Endothelial cell of umbilical vein (primary cell): ENCODE measurements around the gene EXOC3. TPM values are rescaled to one million over a fixed set of nuclear protein-coding genes. Genes with fewer than 3 reads are reported as not detected.
"Not testable (repeated sequence)": the region's sequence is repeated elsewhere in the genome, so short reads cannot be mapped to it uniquely, and the experiment has no call there.

Source experiments
- BruUV-seq: library from RNA; stranded (reverse); fragments of 400-500 nt; replicated peaks from 2 replicates; lab custom pipeline; 2021; lab: Mats Ljungman, UMichigan
- CTCF ChIA-PET: fragments of 300-600, 350-600 bp; sonication (Branson Sonifier 250); formaldehyde crosslinking; loops from one replicate; lab custom pipeline; 2021; ENCODE audit warnings: antibody characterized with exemption, inconsistent platforms; lab: Charles Lee
- POLR2A ChIA-PET: fragments of 300-600, 350-600 bp; sonication (Branson Sonifier 250); formaldehyde crosslinking; loops from one replicate; lab custom pipeline; 2021; ENCODE audit warnings: antibody characterized with exemption, inconsistent platforms; lab: Charles Lee
- DNase-seq: peaks from one replicate; pipeline ENCODE4 v3.0.0-alpha.2; 2011; ENCODE audit warnings: low read depth, low spot score
- FAIRE-seq: peaks from 2 replicates; lab custom pipeline; 2011; peaks lifted over from hg19 to GRCh38; lab: Jason Lieb, UNC
- H2AFZ ChIP-seq: 2 replicates; pipeline ENCODE4 v1.6.0; 2012; ENCODE audit warnings: low read depth, low read length, control low read depth, inconsistent platforms
- H3K27ac ChIP-seq: 2 replicates; pipeline ENCODE4 v1.5.1; 2011; ENCODE audit warnings: low read depth, mild to moderate bottlenecking, control low read depth, low read length, moderate library complexity; ENCODE audit not compliant: insufficient read depth
- H3K27me3 ChIP-seq, 2 experiments: 2 replicates each; pipeline versions ENCODE4 v1.6.0 to v1.6.1; 2011; ENCODE audit warnings: low read length in 2 of 2, mixed read lengths in 1 of 2; ENCODE audit not compliant: control insufficient read depth in 2 of 2, insufficient read depth in 2 of 2
- H3K36me3 ChIP-seq, 2 experiments: 2 replicates in 1 of 2; 3 replicates in 1 of 2; pipeline ENCODE4 v1.5.1; 2011; ENCODE audit warnings: low read length in 2 of 2, mild to moderate bottlenecking in 1 of 2, moderate library complexity in 1 of 2; ENCODE audit not compliant: control insufficient read depth in 2 of 2, insufficient read depth in 2 of 2; ENCODE audit errors: extremely low read depth in 1 of 2
- H3K4me1 ChIP-seq: 3 replicates; pipeline ENCODE4 v1.5.1; 2011; ENCODE audit warnings: mild to moderate bottlenecking, low read length; ENCODE audit not compliant: control insufficient read depth, insufficient read depth; ENCODE audit errors: extremely low read depth
- H3K4me2 ChIP-seq: 2 replicates; pipeline ENCODE4 v1.6.1; 2011; ENCODE audit warnings: low read length, control low read depth, mixed read lengths; ENCODE audit not compliant: insufficient read depth
- H3K4me3 ChIP-seq, 3 experiments: fragments of 200-600 bp in 1 of 3; sonication (generic), shearing (Covaris generic) in 1 of 3; replicated peaks in 1 of 3; 2 replicates each; pipeline ENCODE4 v1.5.1; 2011 to 2016; ENCODE audit warnings: control low read depth in 3 of 3, low read length in 3 of 3, mild to moderate bottlenecking in 2 of 3, inconsistent platforms in 1 of 3, low read depth in 1 of 3, moderate library complexity in 1 of 3; ENCODE audit not compliant: insufficient read depth in 1 of 3
- H3K79me2 ChIP-seq: 2 replicates; pipeline ENCODE4 v1.6.0; 2012; ENCODE audit warnings: low read length, inconsistent platforms; ENCODE audit not compliant: control insufficient read depth, insufficient read depth
- H3K9ac ChIP-seq: replicated peaks from 2 replicates; pipeline ENCODE3; 2011; ENCODE audit warnings: low read length, control low read depth; ENCODE audit not compliant: insufficient read depth; ENCODE audit errors: extremely low read depth
- H3K9me1 ChIP-seq: replicated peaks from 3 replicates; pipeline ENCODE4 v1.6.0; 2011; ENCODE audit warnings: mild to moderate bottlenecking, low read length; ENCODE audit not compliant: control insufficient read depth, insufficient read depth; ENCODE audit errors: extremely low read depth
- H3K9me3 ChIP-seq: replicated peaks from 2 replicates; pipeline ENCODE4 v1.5.1; 2012; ENCODE audit warnings: low read length, inconsistent platforms; ENCODE audit not compliant: control insufficient read depth, insufficient read depth
- H4K20me1 ChIP-seq: replicated peaks from 2 replicates; pipeline ENCODE3; 2011; ENCODE audit warnings: mild to moderate bottlenecking, low read length; ENCODE audit not compliant: control insufficient read depth, insufficient read depth; ENCODE audit errors: extremely low read depth
- EZH2 ChIP-seq: IDR thresholded peaks from 2 replicates; pipeline ENCODE4 v1.6.1; 2012; ENCODE audit warnings: borderline replicate concordance, low read depth, mild to moderate bottlenecking, moderate library complexity, low read length, inconsistent platforms; ENCODE audit not compliant: severe bottlenecking
- FOS ChIP-seq: IDR thresholded peaks from 2 replicates; pipeline ENCODE4 v1.6.1; 2011; ENCODE audit warnings: mild to moderate bottlenecking, low read length, moderate library complexity, borderline replicate concordance; ENCODE audit not compliant: insufficient read depth
- GATA2 ChIP-seq: IDR thresholded peaks from 2 replicates; pipeline ENCODE4 v1.7.0; 2011; ENCODE audit warnings: low read depth, mild to moderate bottlenecking, moderate library complexity, mixed read lengths, low read length; ENCODE audit not compliant: insufficient read length, insufficient read depth
- JUN ChIP-seq: IDR thresholded peaks from 2 replicates; pipeline ENCODE4 v1.6.1; 2011; ENCODE audit warnings: borderline replicate concordance, low read depth; ENCODE audit not compliant: insufficient read length, insufficient read depth
- MYC ChIP-seq: IDR thresholded peaks from one replicate; pipeline ENCODE4 v1.6.1; 2011; ENCODE audit warnings: mild to moderate bottlenecking, low read depth, low read length
- POLR2A ChIP-seq: IDR thresholded peaks from 2 replicates; pipeline ENCODE4 v1.6.1; 2012; ENCODE audit warnings: low read depth, mild to moderate bottlenecking, control low read depth, low read length
- POLR2AphosphoS5 ChIP-seq: IDR thresholded peaks from 2 replicates; pipeline ENCODE4 v1.6.1; 2012; ENCODE audit warnings: low read depth, mild to moderate bottlenecking, control low read depth, low read length, moderate library complexity; ENCODE audit not compliant: insufficient read depth
- dilution Hi-C: fragments of 300-500 bp; cut with MboI; formaldehyde crosslinking; loops from one replicate; pipeline ENCODE4 v1.15.0; 2019; ENCODE audit warnings: low sequenced_read_pairs; ENCODE audit not compliant: extremely low pct_ligation_motif_present
- intact Hi-C: fragments of 100-400 bp; cut with micrococcal nuclease; formaldehyde crosslinking; loops from one replicate; pipeline ENCODE4 v1.10.0; 2022
- polyA plus RNA-seq, 4 experiments: library from polyadenylated mRNA; depleted of rRNA in 3 of 4; stranded (reverse) in 3 of 4; unstranded in 1 of 4; fragments of >200 nt; gene quantifications; 2 replicates each; pipeline versions ENCODE4 v1.2.1 to v1.2.3, GENCODE V29; 2011 to 2012; ENCODE audit warnings: missing spikeins in 1 of 4
- total RNA-seq: library from RNA; stranded (reverse); gene quantifications from 2 replicates; pipeline ENCODE4 v1.2.3, GENCODE V29; 2021
- TF ChIP-seq, protein P1 (sequence below): IDR thresholded peaks from 2 replicates; pipeline ENCODE4 v1.6.1; 2011; ENCODE audit not compliant: insufficient read depth, insufficient read length
- TF ChIP-seq, protein P2 (sequence below), 2 donors: IDR thresholded peaks; 1 replicate in 1 of 2; 2 replicates in 1 of 2; pipeline ENCODE4 v1.5.1; 2011; ENCODE audit warnings: low read length in 2 of 2, mild to moderate bottlenecking in 2 of 2, moderate library complexity in 2 of 2, control low read depth in 1 of 2, inconsistent platforms in 1 of 2, low read depth in 1 of 2; ENCODE audit not compliant: insufficient read depth in 1 of 2; ENCODE audit errors: extremely low read depth in 1 of 2

EXOC3 gene
- total and polyA plus RNA-seq, 2 donors (not counting 3 experiments of a cell fraction or from before 2014, with no cell fraction given), result 26.4 to 52.9 TPM

DNA sequence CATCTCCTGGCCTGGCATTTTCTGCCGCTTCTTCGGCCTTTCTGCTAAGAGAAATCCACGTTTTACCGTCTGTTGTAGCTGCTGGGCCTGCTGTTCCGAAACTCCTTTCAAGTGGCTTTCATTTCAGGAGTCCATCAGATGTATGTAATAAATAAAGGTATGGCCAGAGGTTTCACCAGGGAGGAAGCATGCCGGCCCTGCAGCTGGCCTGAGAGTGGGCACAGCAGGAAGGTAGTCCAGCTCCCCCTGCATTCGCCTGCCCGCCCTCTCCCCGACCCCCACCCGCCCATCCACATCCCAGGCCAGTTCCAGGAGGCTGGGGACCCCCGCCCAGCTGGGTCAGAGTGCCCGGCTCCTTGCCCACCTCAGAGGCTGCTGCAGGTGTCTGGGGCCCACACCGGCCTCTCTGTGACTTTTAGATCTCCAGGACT, 46.4 kb upstream of the EXOC3 start:
- Histone ChIP-seq H3K79me2 (no peaks in the 10 kb centered on the region), H3K9me3 (no peaks in the 10 kb centered on the region), H3K27ac (no peak overlapping the region), H3K36me3 (no peaks in the 10 kb centered on the region), H2AFZ (no peak overlapping the region), H3K27me3 (no peaks in the 10 kb centered on the region), H3K4me2 (no peak overlapping the region), H3K4me3 (no peak overlapping the region), H3K9ac (no peak overlapping the region), H3K9me1 (no peaks in the 10 kb centered on the region), H3K4me1 (peaks cover 29% of the 10 kb centered on the region), H4K20me1 (no peaks in the 10 kb centered on the region)
- FAIRE-seq (no peak), DNase-seq (no peak)
- POLR2A ChIA-PET, result no interaction called here
- no peak for TF ChIP-seq FOS
- no peak for TF ChIP-seq MYC
- TF ChIP-seq, protein P1, sequence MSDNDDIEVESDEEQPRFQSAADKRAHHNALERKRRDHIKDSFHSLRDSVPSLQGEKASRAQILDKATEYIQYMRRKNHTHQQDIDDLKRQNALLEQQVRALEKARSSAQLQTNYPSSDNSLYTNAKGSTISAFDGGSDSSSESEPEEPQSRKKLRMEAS, result no peak
- no peak for TF ChIP-seq POLR2A
- TF ChIP-seq GATA2, result no peak
- TF ChIP-seq EZH2, result no peak
- TF ChIP-seq POLR2AphosphoS5, result no peak
- TF ChIP-seq, protein P2, sequence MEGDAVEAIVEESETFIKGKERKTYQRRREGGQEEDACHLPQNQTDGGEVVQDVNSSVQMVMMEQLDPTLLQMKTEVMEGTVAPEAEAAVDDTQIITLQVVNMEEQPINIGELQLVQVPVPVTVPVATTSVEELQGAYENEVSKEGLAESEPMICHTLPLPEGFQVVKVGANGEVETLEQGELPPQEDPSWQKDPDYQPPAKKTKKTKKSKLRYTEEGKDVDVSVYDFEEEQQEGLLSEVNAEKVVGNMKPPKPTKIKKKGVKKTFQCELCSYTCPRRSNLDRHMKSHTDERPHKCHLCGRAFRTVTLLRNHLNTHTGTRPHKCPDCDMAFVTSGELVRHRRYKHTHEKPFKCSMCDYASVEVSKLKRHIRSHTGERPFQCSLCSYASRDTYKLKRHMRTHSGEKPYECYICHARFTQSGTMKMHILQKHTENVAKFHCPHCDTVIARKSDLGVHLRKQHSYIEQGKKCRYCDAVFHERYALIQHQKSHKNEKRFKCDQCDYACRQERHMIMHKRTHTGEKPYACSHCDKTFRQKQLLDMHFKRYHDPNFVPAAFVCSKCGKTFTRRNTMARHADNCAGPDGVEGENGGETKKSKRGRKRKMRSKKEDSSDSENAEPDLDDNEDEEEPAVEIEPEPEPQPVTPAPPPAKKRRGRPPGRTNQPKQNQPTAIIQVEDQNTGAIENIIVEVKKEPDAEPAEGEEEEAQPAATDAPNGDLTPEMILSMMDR (IDR thresholded peaks at IDR 0.05; ENCODE audit: extremely low read depth in 1 of 2, insufficient read depth in 1 of 2, low read depth in 1 of 2, low read length in 2 of 2), result no peak
- no peak for TF ChIP-seq JUN
- CTCF ChIA-PET, result interaction anchor here (1.8 kb wide), 1 partner anchor 80 kb away, joined by 4 read pairs; no protein-coding TSS in a partner anchor
- dilution Hi-C loops (no loop called here), intact Hi-C loops (no loop called here)
- BruUV-seq, result no TSS peak

DNA sequence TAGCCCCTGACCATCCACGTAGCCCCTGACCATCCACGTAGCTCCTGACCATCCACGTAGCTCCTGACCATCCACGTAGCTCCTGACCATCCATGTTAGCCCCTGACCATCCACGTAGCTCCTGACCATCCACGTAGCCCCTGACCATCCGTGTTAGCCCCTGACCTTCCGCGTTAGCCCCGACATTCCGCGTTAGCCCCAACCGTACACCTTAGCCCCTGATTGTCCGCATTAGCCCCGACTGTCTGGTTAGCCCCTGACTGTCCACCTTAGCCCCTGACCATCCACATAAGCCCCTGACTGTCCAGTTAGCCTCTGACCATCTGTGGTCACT, 44.9 kb upstream of the EXOC3 start:
- H3K4me3 ChIP-seq, H3K36me3 ChIP-seq, H3K27ac ChIP-seq, H2AFZ ChIP-seq, H3K79me2 ChIP-seq, H3K9me3 ChIP-seq, H3K4me2 ChIP-seq, FAIRE-seq, dilution Hi-C loops, intact Hi-C loops, H3K9ac ChIP-seq, BruUV-seq, DNase-seq, POLR2A ChIA-PET, CTCF ChIA-PET, H3K27me3 ChIP-seq, H3K9me1 ChIP-seq, H4K20me1 ChIP-seq: not testable (repeated sequence)
- peaks cover 29% of the 10 kb centered on the region for H3K4me1 ChIP-seq
